HT-29 (cell line): ENCODE results near the gene STIM1. TPM values are rescaled to one million over a fixed set of nuclear protein-coding genes. Genes with fewer than 3 reads are reported as not detected.
A peak's percentile ranks its signal among the peaks of the same experiment; 100 is the strongest.

Experiments used
- DNase-seq: peaks from one replicate; pipeline ENCODE4 v3.0.0-alpha.2; 2015; ENCODE audit warnings: low spot score
- total RNA-seq: library from RNA; depleted of rRNA; stranded (reverse); fragments of >200 nt; shearing (Covaris generic); gene quantifications from 2 replicates; pipeline ENCODE4 v1.2.3, GENCODE V29; 2014

Gene STIM1
- total RNA-seq, 1 experiment from 2014 or later, result 28.3 TPM

DNA sequence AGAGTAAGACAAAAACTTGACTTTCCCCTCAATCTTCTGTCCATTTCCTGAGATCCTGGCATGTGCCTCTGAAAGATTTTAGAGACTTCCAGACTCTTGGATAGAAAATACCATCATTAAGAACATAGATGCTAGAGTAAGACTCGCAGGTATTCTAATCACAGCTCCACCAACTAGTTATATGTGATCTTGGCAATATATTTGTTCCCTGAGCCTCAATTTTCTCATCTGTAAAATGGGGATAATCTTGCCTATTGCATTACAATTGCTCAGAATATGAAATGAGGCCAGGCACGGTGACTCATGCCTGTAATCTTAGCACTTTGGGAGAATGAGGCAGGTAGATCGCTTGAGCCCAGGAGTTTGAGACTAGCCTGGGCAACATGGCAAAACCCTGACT lies 25.4 kb upstream of the STIM1 start:
- no peak for DNase-seq

DNA sequence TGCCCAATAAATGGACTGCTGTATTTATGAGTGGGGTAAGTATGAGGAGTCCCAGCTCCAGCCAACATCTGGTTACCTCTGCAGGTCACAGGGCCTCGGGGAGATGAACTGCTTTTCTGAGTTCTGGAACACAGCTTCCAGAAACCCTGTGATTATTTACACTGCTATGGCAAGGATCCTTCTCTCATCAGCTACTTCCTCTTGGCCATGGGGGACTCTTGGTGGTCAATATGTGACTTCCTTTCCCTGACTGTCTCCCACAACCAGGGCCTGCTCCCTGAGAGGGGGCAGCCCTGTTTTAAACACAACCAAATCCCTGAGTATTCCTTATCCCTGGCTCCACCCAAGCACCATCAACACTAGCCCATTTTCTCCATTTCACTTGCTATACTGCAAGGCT lies 24.7 kb upstream of the STIM1 start:
- DNase-seq, result no peak

DNA sequence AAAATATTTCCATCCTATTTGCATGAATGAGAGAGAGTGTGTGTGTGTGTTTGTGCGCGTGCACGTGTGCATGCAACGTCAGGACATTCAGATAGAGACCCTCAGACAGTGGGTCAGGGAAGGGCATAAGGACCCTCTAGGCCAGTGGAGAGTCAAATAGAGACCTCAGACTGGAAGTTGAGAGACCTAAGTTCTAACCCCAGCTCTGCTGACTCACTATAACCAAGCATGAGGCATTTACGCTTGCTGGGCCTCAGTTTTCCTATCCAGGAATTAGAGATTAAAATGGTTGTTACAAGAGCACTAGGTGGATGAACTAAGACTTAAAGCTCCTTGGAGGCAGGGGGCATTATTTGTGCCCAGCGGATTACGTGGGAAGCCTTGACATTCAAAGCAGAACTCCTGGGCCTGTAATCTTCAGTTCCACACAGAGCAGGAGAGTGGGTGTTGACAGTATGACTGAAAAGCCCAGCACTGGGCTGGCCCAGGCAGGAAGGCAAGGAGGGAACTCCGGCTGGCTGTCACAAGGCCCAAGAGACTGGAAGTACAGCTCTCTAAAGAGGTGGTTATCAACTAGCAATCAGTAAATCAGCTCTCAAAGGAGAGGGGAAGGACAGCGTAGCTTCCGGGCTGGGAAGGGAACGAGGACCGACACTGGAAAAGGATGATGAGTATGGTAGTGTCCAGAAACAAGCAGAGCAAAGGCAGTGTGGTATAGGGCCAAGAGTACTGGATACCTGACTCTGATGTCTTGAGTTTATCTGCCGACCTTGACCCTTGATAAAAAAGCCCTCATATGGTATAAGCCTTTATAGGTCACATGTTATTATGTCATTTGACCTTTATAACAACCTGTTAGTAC lies 23.9 kb upstream of the STIM1 start:
- DNase-seq, result no peak

DNA sequence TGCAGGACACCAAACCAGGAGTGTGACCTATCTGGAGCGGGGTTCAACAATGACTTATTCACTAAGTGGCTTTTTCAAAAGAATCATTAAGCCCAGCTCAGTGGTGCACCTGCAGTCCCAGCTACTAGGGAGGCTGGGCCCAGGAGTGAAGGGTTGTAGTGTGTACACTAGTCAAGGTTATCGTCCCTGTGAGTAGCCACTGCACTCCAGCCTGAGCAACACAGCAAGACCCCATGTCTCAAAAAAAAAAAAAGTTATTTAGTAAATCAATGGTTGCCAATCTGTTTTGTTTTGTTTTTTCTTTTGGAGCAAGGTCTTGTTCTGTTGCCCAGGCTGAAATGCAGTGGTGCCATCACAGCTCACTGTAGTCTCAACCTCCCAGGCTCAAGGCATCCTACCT lies 22.6 kb upstream of the STIM1 start:
- DNase-seq, result no peak

DNA sequence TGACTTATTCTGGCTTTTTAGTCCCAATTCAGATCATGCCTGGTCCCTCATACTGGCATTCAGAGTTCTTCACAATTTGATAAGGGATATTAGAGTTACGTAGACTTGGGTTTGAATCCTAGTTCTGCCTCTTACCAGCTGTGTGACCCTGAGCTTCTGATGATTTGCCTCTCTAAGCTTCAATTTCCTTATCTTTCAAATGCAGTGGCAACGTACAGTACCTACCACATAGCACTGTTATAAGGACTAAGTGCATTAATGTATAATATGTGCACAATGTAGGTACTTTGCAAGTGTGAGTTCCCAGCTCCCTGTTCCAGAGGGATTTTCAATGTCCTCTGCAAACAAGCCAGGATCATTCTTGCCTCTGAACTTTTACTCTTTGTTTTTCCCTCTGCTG lies 22.0 kb upstream of the STIM1 start:
- DNase-seq, result no peak

DNA sequence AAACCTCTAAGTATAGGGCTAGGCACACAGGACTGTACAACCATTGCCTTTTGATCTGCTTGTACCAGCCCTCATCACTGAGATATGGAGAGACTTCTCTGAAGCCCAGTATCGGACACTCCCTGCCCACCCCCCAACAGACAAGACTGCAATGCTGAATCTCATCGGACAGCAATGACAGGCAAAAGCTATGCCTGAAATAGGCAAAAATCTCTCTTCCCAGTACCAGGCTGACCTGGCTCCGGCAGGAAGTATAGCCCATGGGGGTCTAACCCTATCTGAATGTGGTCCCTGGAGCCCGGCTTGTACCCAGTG lies 21.2 kb upstream of the STIM1 start:
- DNase-seq, result no peak

DNA sequence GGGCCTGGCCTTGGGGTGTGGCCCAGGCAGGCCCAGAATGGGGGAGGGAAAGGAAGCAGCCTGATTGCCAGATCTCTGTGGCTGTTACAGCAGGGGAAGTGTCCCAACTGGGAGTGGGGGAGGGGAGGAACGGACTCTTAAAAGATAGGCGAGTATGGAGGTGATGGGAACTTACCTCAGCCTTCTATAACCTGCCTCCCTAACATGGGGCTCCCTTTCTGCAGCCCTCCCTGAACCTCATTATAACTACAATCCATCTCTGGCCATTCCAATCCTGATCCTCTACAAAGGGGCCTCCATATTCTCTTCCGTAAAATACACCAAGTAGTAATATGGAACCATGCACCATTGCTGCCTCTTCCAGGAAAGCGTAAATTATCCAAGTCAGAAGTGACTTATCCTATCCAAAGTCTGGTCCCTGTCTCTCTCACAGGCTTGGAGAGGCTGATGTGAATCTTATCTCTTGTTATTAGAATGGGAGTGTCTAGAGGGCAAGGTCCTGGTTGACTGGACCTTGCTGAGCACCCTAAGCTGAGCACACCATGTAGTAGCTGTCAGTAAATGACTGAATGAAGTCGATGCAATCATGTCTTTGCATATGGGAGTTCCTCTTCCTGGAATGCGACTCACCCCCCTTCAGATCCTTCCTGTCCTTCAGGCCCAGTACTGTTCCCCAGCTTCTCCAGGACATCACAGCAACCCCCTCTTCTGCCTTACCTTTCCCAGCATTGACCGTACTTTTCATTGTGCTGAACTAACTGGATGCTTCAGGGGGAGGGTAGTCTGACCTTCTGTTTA lies 20.6 kb upstream of the STIM1 start:
- no peak for DNase-seq

DNA sequence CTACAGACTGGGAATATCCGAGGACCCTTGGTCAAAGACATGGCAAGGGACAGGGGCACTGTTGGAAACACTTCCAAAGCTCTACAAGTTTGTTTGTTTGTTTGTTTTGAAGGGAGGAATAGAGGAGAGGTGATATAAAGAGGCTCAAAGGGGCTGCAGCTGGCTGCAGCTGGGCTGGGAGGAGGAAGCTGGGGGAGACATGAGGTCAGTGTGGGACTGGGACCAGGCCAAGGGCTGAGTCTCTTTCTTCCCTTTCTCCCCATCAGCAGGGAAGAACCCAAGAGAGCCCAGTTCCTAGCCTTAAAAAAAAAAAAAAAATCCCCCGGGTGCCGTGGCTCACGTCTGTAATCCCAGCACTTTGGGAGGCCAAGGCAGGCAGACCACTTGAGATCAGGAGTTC lies 19.7 kb upstream of the STIM1 start:
- no peak for DNase-seq

DNA sequence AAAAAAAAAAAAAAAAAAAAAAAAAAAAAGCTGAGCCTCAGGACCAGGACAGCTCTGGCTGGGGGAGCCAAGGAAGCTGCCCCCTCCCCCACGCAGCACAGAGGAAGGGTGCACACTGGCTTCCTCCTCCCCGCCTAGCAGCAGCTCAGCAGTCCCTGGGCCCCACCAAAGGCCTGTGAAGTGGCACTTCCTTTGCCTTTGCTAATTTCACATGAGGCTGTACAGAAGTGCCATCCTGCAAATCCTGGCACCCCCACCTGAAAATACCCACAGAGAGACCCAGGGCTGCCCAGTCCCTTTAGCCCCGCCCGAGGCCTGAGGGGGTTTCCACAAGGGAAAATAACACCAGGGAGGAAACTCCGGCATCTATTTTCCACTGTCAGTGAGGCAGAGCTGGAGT lies 18.6 kb upstream of the STIM1 start:
- no peak for DNase-seq

DNA sequence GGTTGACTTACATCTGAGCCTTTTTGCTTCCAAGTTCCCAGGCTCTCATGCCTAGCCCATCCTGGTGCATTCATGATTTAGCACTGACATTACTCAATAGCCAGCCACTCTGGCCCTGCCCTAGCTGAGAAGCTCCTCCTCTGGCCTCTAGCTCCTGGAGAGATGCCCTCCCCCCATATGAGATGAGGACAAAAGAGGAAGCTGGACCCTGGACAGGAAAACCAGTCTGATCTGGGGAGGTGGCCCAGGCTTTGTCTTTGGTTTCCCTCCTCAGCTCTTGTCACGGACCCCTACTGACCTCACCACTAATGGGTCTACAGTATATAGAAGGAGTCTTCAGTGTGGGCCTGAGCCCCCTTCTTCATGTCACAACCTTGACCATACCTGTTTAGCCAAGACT lies 17.7 kb upstream of the STIM1 start:
- no peak for DNase-seq

DNA sequence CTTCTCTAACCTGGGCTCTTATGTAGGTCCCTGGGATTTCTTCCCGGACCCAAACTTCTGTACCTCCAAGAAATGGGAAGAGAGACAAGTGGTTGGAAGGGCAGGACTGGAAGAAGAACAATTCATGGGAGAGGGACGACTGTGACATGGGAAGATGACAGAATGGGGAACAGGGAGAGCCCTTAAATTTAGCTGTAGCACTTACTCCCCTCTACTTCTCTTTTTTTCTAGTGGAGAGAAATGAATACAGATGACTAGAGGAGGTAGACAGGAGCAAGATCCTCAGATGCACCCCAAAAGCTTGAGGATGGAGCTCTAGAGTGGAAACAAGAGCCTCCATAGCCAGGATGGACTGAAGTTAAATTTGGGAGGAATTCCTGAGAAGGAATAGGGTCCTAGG lies 17.0 kb upstream of the STIM1 start:
- no peak for DNase-seq

DNA sequence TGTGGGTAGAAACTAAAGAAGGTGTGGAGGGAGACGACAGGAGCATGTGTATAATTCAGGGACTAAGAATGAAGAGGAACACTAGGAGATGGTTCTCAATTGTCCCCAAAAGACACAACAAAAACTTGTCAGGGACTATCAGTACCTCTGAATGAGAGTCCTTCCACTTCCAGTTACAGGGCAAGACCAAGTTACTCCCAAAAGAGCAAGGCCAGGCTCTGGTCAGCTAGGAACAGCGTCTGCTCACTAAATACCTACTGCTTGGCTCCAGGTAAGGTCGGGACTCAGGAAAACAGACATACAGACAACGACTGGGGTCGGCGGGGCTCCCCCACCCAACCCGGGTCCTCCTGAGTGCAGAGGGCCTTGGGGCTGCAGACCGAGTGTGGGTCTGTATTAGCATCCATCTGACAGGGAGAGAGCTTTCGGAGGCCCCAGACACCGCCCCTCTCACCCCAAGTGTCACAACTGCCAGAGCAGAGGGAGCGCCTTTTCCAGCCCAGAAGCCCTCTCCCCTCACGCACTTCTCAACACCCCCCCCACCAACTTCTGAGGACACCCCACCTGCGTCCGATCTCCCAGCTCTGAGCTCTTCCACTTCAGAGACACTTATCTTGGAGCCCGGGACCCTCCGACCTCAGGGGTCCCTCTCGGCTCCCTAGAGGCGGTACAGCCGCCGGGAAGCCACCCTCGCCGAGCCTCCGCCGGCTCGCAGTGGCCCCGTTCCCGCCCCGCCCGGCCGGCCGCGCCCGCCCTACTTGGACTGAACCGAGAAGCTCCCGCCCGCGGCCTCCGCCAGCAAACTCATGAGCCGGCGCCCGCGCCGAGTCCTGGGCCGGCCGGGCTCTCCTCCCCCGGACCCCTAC lies 15.2 kb upstream of the STIM1 start:
- DNase-seq, result peak; percentile 63

DNA sequence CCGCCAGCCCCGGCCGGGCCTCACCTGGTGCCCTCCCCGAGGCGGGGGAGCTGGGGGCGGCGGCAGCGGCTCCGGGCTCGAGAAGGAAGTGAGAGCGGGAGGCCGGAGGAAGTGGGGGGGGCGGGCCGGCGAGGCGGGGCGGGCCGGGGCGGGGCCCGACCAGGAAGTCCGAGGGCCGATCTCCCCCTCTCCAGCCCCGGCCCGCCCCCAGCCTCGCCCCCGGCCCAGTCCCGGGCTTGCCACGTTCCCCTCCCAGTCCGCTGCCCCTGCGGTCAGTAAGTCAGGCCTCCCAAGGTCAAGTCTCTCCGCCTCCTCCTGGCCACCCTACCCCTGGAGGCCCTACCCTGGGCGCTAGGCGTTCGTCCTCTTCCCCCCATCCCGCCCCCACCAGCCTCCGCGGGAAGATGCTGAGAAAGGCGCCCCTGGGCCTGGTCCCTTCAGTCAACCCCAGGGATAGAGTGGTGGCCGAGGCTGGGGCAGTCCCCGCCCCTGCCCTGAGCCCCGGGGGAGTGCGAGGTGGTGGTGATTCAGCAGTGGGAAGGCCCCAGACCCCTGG lies 14.5 kb upstream of the STIM1 start, which contains the start of gene RHOG:
Gene RHOG (minus strand): TSS at position 90 of the 556 bp plus-strand sequence. CDS start 12,821 bp downstream, outside the sequence.
- DNase-seq, result peak; percentile 72

DNA sequence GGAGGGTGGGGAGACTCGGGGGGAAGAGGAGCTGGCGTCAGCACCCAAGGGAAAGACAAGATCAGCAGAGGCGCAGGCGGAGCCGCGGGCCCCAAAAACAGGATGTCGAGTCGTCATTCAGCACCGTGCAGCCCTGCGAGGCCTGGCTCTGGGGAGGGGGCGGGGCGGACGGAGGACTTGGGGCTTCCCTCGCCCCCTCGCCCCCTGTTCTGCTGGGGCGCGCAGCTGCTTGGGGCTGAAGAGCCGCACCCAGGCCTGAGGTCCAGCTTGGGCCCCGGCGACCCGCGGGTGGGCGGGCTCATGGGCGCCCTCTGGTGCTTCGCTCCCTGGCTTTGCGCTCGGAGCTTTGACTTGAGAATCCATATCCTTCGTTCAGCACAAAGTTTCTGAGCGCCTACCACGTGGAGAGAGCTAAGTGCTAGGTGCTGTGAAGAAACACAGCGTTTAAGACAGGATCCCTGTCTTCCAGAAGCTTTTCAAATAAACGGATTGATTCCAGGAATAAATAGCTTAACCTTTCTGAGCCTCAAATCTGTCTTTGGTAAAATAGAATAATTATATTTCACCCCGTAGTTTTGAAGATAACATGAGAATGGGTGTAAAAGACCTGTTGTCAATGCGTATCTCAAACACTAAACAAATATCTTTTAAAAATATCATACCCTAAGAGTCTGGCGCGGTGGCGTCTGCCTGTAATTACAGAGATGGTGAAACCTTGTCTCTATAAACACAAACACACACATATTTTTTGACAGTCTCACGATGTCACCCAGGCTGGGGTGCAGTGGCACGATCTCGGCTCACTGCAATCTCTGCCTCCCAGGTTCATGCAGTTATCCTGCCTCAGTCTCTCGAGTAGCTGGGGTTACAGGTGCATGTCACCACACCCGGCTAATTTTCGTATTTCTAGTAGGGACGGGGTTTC lies 13.8 kb upstream of the STIM1 start:
- peak; percentile 96 for DNase-seq

DNA sequence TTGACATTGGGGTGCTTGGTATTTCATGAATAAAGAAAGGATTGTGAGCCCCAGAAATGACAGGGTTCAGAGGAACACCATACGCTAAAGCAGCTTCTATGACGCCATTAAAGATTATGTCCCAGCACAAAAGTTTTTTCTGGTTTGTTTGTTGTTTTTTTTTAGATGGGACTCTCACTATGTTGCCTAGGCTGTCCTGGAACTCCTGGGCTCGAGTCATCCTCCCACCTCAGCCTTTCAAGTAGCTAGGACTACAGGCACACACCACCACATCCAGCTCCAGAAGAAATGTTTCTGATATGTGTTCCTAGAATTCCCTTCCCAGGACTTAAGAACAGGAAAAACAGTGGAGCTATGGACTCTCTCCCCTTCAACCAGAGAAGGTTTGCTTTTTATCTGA lies 12.1 kb upstream of the STIM1 start:
- DNase-seq, result no peak

DNA sequence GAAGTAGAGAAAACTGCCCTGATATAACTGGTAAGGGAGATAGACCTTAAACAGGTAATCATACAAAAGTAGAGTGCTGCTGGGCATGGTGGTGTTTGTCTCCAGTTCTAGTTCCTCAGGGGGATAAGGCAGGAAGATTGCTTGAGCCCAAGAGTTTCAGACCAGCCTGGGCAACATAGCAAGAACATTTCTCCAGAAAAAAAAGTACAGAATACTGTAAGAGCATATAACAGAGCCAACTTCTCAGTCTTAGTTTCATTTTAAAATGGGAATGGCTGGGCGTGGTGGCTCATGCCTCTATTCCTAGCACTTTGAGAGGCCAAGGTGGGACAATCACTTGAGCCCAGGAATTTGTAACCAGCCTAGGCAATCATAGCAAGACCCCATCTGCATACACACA lies 10.2 kb upstream of the STIM1 start:
- DNase-seq, result no peak

DNA sequence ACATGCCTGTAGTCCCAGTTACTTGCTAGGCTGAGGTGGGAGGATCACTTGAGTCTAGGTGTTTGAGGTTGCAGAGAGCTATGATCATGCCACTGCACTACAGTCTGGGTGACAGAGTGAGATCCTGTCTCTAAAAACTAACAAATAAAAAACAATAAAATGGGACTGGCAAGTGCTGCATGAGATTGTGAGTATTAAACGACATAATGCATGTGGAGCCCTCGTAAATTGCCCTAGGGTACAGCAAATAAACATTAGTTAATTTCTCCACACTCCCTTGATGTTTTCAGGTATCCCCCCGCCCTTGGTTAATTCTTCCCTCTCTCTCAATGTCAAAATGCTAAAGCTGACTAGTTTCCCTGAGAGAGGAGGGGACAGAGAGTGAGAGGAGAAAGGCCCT lies 9.8 kb upstream of the STIM1 start:
- no peak for DNase-seq

DNA sequence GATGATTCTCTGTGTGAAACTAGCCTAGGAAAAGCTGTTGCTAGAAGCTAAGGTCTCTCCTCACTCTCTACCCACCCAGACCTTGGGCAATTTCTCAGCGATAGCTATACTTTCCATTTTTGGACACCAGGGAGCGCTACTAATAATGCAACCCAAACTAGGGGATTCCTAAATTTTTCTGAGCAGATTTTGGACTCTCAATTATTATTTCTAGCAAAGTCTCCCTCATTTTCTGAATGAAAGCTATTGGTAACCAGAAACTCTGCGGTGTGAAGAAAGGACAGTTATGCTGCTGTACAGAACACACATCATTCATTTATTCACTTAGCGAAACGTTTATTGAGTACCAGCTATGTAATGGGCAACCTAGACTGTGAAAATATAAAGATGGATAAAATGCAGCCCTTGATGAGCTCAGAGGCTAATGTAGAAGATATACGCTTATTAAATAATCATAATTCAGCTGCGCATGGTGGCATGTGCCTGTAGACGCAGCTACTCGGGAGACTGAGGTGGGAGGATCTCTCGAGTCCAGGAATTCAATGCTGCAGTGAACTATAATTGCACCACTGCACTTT lies 6.1 kb upstream of the STIM1 start:
- peak; percentile 85 for DNase-seq

DNA sequence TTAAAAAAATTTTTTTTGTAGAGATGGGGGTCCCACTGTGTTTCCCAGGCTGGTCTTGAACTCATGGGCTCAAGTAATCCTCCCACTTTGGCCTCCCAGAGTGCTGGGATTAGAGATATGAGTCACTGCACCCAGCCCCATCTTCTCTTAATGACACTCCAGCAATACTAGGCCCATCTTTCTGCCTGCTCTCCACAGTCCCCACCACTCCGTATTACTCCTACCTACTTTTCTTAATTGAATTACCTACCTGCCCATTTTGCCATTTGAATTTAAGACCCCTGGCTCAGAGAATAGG lies 2.0 kb upstream of the STIM1 start:
- DNase-seq, result no peak

DNA sequence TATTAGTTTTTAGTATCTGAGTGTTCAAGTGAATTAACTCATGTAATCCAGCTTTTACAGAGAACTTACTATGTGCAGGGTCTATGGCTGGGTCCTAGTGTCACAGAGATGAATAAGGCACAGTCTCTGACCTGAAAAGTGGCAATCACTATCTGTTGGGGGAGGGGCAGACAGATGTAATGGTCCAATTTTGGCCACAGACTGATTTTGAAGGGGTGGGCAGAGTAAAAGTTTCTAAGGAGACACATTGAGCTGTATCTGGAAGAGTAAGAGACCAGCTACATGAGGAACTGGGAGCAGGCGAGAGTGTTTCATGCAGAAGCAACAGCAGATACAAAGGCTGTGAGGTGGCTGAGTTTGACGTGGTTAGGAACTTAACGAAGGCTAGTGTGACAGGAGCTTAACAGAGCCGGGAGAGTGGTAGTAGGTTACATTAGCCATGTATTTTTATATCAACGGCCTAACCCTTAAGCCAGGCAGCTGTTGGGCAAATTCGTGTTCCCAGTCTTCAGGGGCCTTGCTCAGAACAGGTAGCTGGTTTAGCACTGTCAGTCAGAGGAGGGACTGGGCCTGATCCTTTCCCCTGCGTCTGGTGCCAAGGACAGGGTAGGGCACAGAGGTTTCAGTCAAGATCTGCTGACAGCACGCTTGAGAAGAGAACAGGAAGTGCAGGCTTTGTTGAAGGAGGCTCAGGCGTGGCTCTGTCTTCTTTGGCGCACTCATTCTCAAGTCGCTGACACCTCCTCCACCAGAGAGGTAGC lies 1.4 kb upstream of the STIM1 start:
- DNase-seq, result peak; percentile 26
